H9 (cell line): ENCODE measurements around the gene ELK1. TPM values are rescaled to one million over a fixed set of nuclear protein-coding genes. Genes with fewer than 3 reads are reported as not detected.
A peak's percentile ranks its signal among the peaks of the same experiment; 100 is the strongest.

Source experiments
- DNase-seq: peaks from one replicate; pipeline ENCODE4 v3.0.0-alpha.2; 2017
- H2AFZ ChIP-seq: one replicate; pipeline ENCODE4 v1.6.1; 2013; ENCODE audit warnings: mild to moderate bottlenecking, low read length, control low read depth, moderate library complexity
- H2AK5ac ChIP-seq: 2 replicates; pipeline ENCODE4 v1.6.1; 2013; ENCODE audit warnings: low read length, control low read depth, mixed read lengths; ENCODE audit not compliant: insufficient read length
- H2BK120ac ChIP-seq: one replicate; pipeline ENCODE4 v1.6.1; 2013; ENCODE audit warnings: low read depth, mild to moderate bottlenecking, low read length, control low read depth, inconsistent platforms; ENCODE audit not compliant: poor library complexity, severe bottlenecking
- H2BK12ac ChIP-seq: 2 replicates; pipeline ENCODE4 v1.6.1; 2013; ENCODE audit warnings: low read length, control low read depth, mixed read lengths, low read depth; ENCODE audit not compliant: insufficient read length
- H2BK15ac ChIP-seq: 2 replicates; pipeline ENCODE4 v1.6.1; 2013; ENCODE audit warnings: low read depth, low read length, control low read depth
- H2BK20ac ChIP-seq: one replicate; pipeline ENCODE4 v1.6.1; 2013; ENCODE audit warnings: low read depth, mild to moderate bottlenecking, low read length, control low read depth, inconsistent platforms; ENCODE audit not compliant: poor library complexity, severe bottlenecking
- H2BK5ac ChIP-seq: 2 replicates; pipeline ENCODE4 v1.6.1; 2013; ENCODE audit warnings: low read length, control low read depth, mixed read lengths; ENCODE audit not compliant: insufficient read length
- H3K14ac ChIP-seq: 2 replicates; pipeline ENCODE4 v1.6.1; 2013; ENCODE audit warnings: low read length, control low read depth; ENCODE audit not compliant: insufficient read depth
- H3K18ac ChIP-seq: 2 replicates; pipeline ENCODE4 v1.6.1; 2013; ENCODE audit warnings: low read depth, mild to moderate bottlenecking, mixed read lengths, low read length, control low read depth; ENCODE audit not compliant: insufficient read length
- H3K23ac ChIP-seq: 2 replicates; pipeline ENCODE4 v1.6.1; 2013; ENCODE audit warnings: low read length, control low read depth, mixed read lengths, low read depth; ENCODE audit not compliant: insufficient read length
- H3K23me2 ChIP-seq: 2 replicates; pipeline ENCODE4 v1.6.1; 2013; ENCODE audit warnings: low read depth, mild to moderate bottlenecking, mixed read lengths, low read length, control low read depth; ENCODE audit not compliant: insufficient read length, poor library complexity, severe bottlenecking
- H3K27ac ChIP-seq: 2 replicates; pipeline ENCODE4 v1.5.1; 2013; ENCODE audit warnings: low read length, control low read depth, mixed read lengths, low read depth; ENCODE audit not compliant: insufficient read length
- H3K27me3 ChIP-seq: 2 replicates; pipeline ENCODE4 v1.6.1; 2013; ENCODE audit warnings: low read length, control low read depth, inconsistent platforms; ENCODE audit not compliant: insufficient read depth
- H3K4ac ChIP-seq: 2 replicates; pipeline ENCODE4 v1.6.1; 2013; ENCODE audit warnings: low read depth, mild to moderate bottlenecking, control low read depth, inconsistent platforms, low read length, moderate library complexity
- H3K4me1 ChIP-seq: 2 replicates; pipeline ENCODE4 v1.6.1; 2013; ENCODE audit warnings: low read length, control low read depth, inconsistent platforms; ENCODE audit not compliant: insufficient read depth
- H3K4me2 ChIP-seq: 2 replicates; pipeline ENCODE4 v1.6.1; 2013; ENCODE audit warnings: low read length, control low read depth, mixed read lengths; ENCODE audit not compliant: insufficient read length, insufficient read depth
- H3K56ac ChIP-seq: 2 replicates; pipeline ENCODE4 v1.6.1; 2013; ENCODE audit warnings: low read depth, mild to moderate bottlenecking, mixed read lengths, low read length, control low read depth; ENCODE audit not compliant: insufficient read length
- H3K79me1 ChIP-seq: 2 replicates; pipeline ENCODE4 v1.6.1; 2013; ENCODE audit warnings: low read depth, mild to moderate bottlenecking, moderate library complexity, low read length, control low read depth, inconsistent platforms; ENCODE audit not compliant: insufficient read depth, poor library complexity, severe bottlenecking
- H3K79me2 ChIP-seq: 2 replicates; pipeline ENCODE4 v1.6.1; 2013; ENCODE audit warnings: low read length, control low read depth, inconsistent platforms; ENCODE audit not compliant: insufficient read depth
- H3K9ac ChIP-seq: 2 replicates; pipeline ENCODE4 v1.6.1; 2013; ENCODE audit warnings: low read length, control low read depth, mixed read lengths; ENCODE audit not compliant: insufficient read length; ENCODE audit errors: extremely low read depth
- H3K9me3 ChIP-seq: one replicate; pipeline ENCODE4 v1.6.1; 2013; ENCODE audit warnings: low read depth, low read length, inconsistent platforms; ENCODE audit not compliant: control insufficient read depth
- H3T11ph ChIP-seq: one replicate; pipeline ENCODE4 v1.6.1; 2013; ENCODE audit warnings: mild to moderate bottlenecking, low read length, control low read depth, inconsistent platforms
- H4K20me1 ChIP-seq: one replicate; pipeline ENCODE4 v1.6.1; 2013; ENCODE audit not compliant: control insufficient read depth, insufficient read length, insufficient read depth
- H4K5ac ChIP-seq: 2 replicates; pipeline ENCODE4 v1.6.1; 2013; ENCODE audit warnings: low read depth, mild to moderate bottlenecking, mixed read lengths, low read length, control low read depth; ENCODE audit not compliant: insufficient read length
- H4K8ac ChIP-seq: replicated peaks from 2 replicates; pipeline ENCODE4 v1.6.1; 2013; ENCODE audit warnings: low read length, control low read depth, mixed read lengths, low read depth; ENCODE audit not compliant: insufficient read length
- H4K91ac ChIP-seq: 2 replicates; pipeline ENCODE4 v1.6.1; 2013; ENCODE audit warnings: low read depth, mild to moderate bottlenecking, moderate library complexity, mixed read lengths, low read length, control low read depth; ENCODE audit not compliant: insufficient read length
- H3K27ac Mint-ChIP-seq, 3 experiments: 2 replicates in 2 of 3; 3 replicates in 1 of 3; pipeline ENCODE4 v1.8.0; 2020 to 2021; ENCODE audit warnings: mixed read lengths in 3 of 3, mild to moderate bottlenecking in 1 of 3, moderate library complexity in 1 of 3
- H3K27me3 Mint-ChIP-seq: 2 replicates; pipeline ENCODE4 v1.8.0; 2021; ENCODE audit warnings: low read depth, mild to moderate bottlenecking, moderate library complexity, mixed read lengths
- H3K36me3 Mint-ChIP-seq, 3 experiments: 2 replicates in 2 of 3; 3 replicates in 1 of 3; pipeline ENCODE4 v1.8.0; 2020 to 2021; ENCODE audit warnings: low read depth in 3 of 3, mixed read lengths in 3 of 3; ENCODE audit not compliant: insufficient read depth in 1 of 3
- H3K4me1 Mint-ChIP-seq, 2 experiments: 2 replicates each; pipeline ENCODE4 v1.8.0; 2020; ENCODE audit warnings: mixed read lengths in 2 of 2
- H3K4me3 Mint-ChIP-seq, 2 experiments: 2 replicates in 1 of 2; 3 replicates in 1 of 2; pipeline ENCODE4 v1.8.0; 2020 to 2021; ENCODE audit warnings: mild to moderate bottlenecking in 2 of 2, mixed read lengths in 2 of 2, moderate library complexity in 1 of 2
- H3K9me3 Mint-ChIP-seq, 2 experiments: 2 replicates in 1 of 2; 3 replicates in 1 of 2; pipeline ENCODE4 v1.8.0; 2020; ENCODE audit warnings: mild to moderate bottlenecking in 2 of 2, mixed read lengths in 2 of 2, moderate library complexity in 1 of 2
- WGBS: extraction: QIAGEN DNeasy Blood & Tissue Kit; methylation state at CpG from one replicate; pipeline ENCODE4 v1.1.7; 2013; ENCODE audit warnings: missing lambda C conversion rate, low lambda C conversion rate, mixed read lengths; ENCODE audit not compliant: insufficient read length; ENCODE audit errors: extremely low coverage; 5-methylcytosine and 5-hydroxymethylcytosine counted together
- total RNA-seq: library from RNA; stranded (reverse); gene quantifications from 2 replicates; pipeline ENCODE4 v1.2.1, GENCODE V29; 2021
- TF ChIP-seq, protein P1 (sequence below): fragments of 200-600 bp; sonication (generic); conservative IDR thresholded peaks from 3 replicates; pipeline ENCODE4 v1.8.0; 2021; ENCODE audit warnings: antibody characterized with exemption, mild to moderate bottlenecking

Gene ELK1
- total RNA-seq, 1 experiment from 2014 or later = 49.8 TPM

DNA sequence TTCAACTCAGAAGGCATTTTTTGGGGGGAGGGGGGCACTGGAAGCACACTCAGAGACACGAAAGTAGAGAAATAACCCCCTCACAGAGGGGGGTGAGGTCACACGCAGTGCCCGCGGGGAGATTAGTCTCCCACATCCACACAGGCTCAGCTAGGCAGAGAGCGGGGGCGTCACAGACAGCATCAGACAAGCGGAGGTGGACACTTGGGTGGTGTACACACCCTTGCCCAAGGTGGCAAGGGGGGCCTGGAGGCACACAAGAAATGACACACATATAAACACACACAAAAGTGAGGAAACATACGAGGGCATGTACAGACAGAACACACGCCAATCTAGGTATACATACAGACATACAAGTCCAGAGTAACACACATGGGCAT is 30.1 kb downstream of the ELK1 start:
- Histone ChIP-seq H3K18ac (no peak overlapping the region), H4K91ac (no peak overlapping the region), H2AK5ac (no peak overlapping the region), H3K23me2 (peaks cover 3% of the 10 kb centered on the region), H2AFZ (no peak overlapping the region), H3K27me3 (no peaks in the 10 kb centered on the region), H3K79me2 (no peaks in the 10 kb centered on the region), H3K79me1 (no peaks in the 10 kb centered on the region), H2BK120ac (no peak overlapping the region), H3K27ac (no peak overlapping the region), H4K20me1 (no peaks in the 10 kb centered on the region), H3K4me1 (peaks cover 3% of the 10 kb centered on the region; the same call in 1 of the 2 replicates), H4K8ac (no peak overlapping the region), H2BK20ac (no peak overlapping the region), H3K56ac (no peak overlapping the region), H3K14ac (no peak overlapping the region), H4K5ac (no peak overlapping the region), H3K9ac (no peak overlapping the region), H3K9me3 (peaks cover 33% of the 10 kb centered on the region), H3K4me2 (peak overlapping the region; percentile 5), H3K23ac (no peak overlapping the region), H2BK15ac (no peak overlapping the region), H3T11ph (no peak overlapping the region), H3K4ac (no peak overlapping the region), H2BK12ac (no peak overlapping the region), H2BK5ac (no peak overlapping the region)
- Mint-ChIP-seq H3K4me1 (peaks cover 8 to 17% of the 10 kb centered on the region in 2 experiments), H3K36me3 (peaks cover 0 to 7% (median 5%) of the 10 kb centered on the region in 3 experiments; a peak in 3 of 7 replicates), H3K27me3 (peaks cover 18% of the 10 kb centered on the region), H3K9me3 (peaks cover 75 to 83% of the 10 kb centered on the region in 2 experiments), H3K27ac (no peak overlapping the region), H3K4me3 (peak overlapping the region; percentile 59 to 71)
- TF ChIP-seq, protein P1, sequence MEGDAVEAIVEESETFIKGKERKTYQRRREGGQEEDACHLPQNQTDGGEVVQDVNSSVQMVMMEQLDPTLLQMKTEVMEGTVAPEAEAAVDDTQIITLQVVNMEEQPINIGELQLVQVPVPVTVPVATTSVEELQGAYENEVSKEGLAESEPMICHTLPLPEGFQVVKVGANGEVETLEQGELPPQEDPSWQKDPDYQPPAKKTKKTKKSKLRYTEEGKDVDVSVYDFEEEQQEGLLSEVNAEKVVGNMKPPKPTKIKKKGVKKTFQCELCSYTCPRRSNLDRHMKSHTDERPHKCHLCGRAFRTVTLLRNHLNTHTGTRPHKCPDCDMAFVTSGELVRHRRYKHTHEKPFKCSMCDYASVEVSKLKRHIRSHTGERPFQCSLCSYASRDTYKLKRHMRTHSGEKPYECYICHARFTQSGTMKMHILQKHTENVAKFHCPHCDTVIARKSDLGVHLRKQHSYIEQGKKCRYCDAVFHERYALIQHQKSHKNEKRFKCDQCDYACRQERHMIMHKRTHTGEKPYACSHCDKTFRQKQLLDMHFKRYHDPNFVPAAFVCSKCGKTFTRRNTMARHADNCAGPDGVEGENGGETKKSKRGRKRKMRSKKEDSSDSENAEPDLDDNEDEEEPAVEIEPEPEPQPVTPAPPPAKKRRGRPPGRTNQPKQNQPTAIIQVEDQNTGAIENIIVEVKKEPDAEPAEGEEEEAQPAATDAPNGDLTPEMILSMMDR = no peak
- DNase-seq = no peak
- no CpG with 5 or more reads among the region's 9 CpGs for WGBS
